RPMI7951 (cell line): ENCODE measurements around the gene UGT2B15. TPM values are rescaled to one million over a fixed set of nuclear protein-coding genes. Genes with fewer than 3 reads are reported as not detected.
A peak's percentile ranks its signal among the peaks of the same experiment; 100 is the strongest.
"Not testable (repeated sequence)": the region's sequence is repeated elsewhere in the genome, so short reads cannot be mapped to it uniquely, and the experiment has no call there.

ENCODE experiments used
- DNase-seq: peaks from one replicate; pipeline ENCODE4 v3.0.0-alpha.2; 2012; ENCODE audit warnings: low read depth
- total RNA-seq: library from RNA; depleted of rRNA; stranded (reverse); fragments of >200 nt; shearing (Covaris generic); gene quantifications from 2 replicates; pipeline ENCODE4 v1.2.3, GENCODE V29; 2014; rRNA removed

The UGT2B15 gene
- total RNA-seq, 1 experiment from 2014 or later: not detected

GRCh38 chr4:68655764-68656444, 14.5 kb downstream of the UGT2B15 start:
- no peak for DNase-seq

GRCh38 chr4:68654946-68655721, 15.3 kb downstream of the UGT2B15 start:
- no peak for DNase-seq

GRCh38 chr4:68651932-68652331, 18.5 kb downstream of the UGT2B15 start:
- DNase-seq: no peak

GRCh38 chr4:68630371-68630770, 40.1 kb downstream of the UGT2B15 start:
- DNase-seq: peak; percentile 1

- DNase-seq: not testable (repeated sequence)
Observed at GRCh38 chr4:68622731-68623130, 47.7 kb downstream of the UGT2B15 start.

- no peak for DNase-seq
Observed at GRCh38 chr4:68617003-68617698, 53.3 kb downstream of the UGT2B15 start.

GRCh38 chr4:68615699-68616422, 54.6 kb downstream of the UGT2B15 start:
- DNase-seq: no peak

- no peak for DNase-seq
Observed at GRCh38 chr4:68613752-68614151, 56.7 kb downstream of the UGT2B15 start.

- no peak for DNase-seq
Observed at GRCh38 chr4:68606240-68606639, 64.2 kb downstream of the UGT2B15 start.

- DNase-seq: no peak
Observed at GRCh38 chr4:68599150-68599549, 71.3 kb downstream of the UGT2B15 start.

- DNase-seq: no peak
Observed at GRCh38 chr4:68597482-68597881, 73.0 kb downstream of the UGT2B15 start.

Other genes starting within 250 kb of the UGT2B15 start
- not detected in 2 replicates for gene TMPRSS11E, start 223.2 kb downstream of the UGT2B15 start, total RNA-seq
- not detected in 2 replicates for gene UGT2B17, start 94.3 kb downstream of the UGT2B15 start, total RNA-seq
- not detected in 2 replicates for gene UGT2B10, start 145.3 kb upstream of the UGT2B15 start, total RNA-seq